Measurements from ENCODE around the gene NSUN4. TPM values are rescaled to one million over a fixed set of nuclear protein-coding genes. Genes with fewer than 3 reads are reported as not detected.

Gene NSUN4
- total RNA-seq = 9.1 and 11.4 TPM in 2 replicates

GRCh38 chr1:46340404-46341221 is at the start of gene NSUN4:
Gene NSUN4 (plus strand): TSS chr1:46340807. CDS start chr1:46340827, 20 bp downstream.

GRCh38 chr1:46303038-46303871 is 37.4 kb upstream of the NSUN4 start, which contains the start of the genes LRRC41 and UQCRH:
Gene LRRC41 (minus strand): TSS chr1:46303616. CDS start chr1:46303322, 294 bp downstream.
Gene UQCRH (plus strand): TSS chr1:46303698. CDS start chr1:46303767, 69 bp downstream.

GRCh38 chr1:46394108-46394871 is 53.7 kb downstream of the NSUN4 start, which contains the start of gene FAAH:
Gene FAAH (plus strand): TSS chr1:46394317. CDS start chr1:46394349, 32 bp downstream.

Other genes with a start within 250 kb of the NSUN4 start
- gene PIK3R3, start 208.2 kb upstream of the NSUN4 start, total RNA-seq = 0.18 and 1.8 TPM in 2 replicates
- gene TSPAN1, start 165.7 kb upstream of the NSUN4 start, total RNA-seq = 0.49 TPM in 1 of 2 replicates, not detected in the other
- not detected in 2 replicates for gene P3R3URF, start 164.3 kb upstream of the NSUN4 start, total RNA-seq
- gene POMGNT1, start 142.4 kb upstream of the NSUN4 start, total RNA-seq = 37.2 and 42.8 TPM in 2 replicates
- 1.1 and 2.9 TPM in 2 replicates for gene LURAP1, start 137.5 kb upstream of the NSUN4 start, total RNA-seq
- 4.9 and 5.7 TPM in 2 replicates for gene RAD54L, start 93.0 kb upstream of the NSUN4 start, total RNA-seq
- gene LRRC41, start 37.2 kb upstream of the NSUN4 start, total RNA-seq = 95.3 and 121 TPM in 2 replicates
- 494 and 497 TPM in 2 replicates for gene UQCRH, start 37.1 kb upstream of the NSUN4 start, total RNA-seq
- 0.54 and 3.4 TPM in 2 replicates for gene FAAH, start 53.5 kb downstream of the NSUN4 start, total RNA-seq
- not detected in 2 replicates for gene DMBX1, start 149.0 kb downstream of the NSUN4 start, total RNA-seq
- not detected in 2 replicates for gene KNCN, start 210.8 kb downstream of the NSUN4 start, total RNA-seq